IMR-90 (cell line): ENCODE data around the gene STUB1. TPM values are rescaled to one million over a fixed set of nuclear protein-coding genes. Genes with fewer than 3 reads are reported as not detected.

Source experiments
- ATAC-seq: fragments of 200-7000 bp; cut with Tn5 transposase; 2 replicates; pipeline ENCODE4 v1.9.1; 2020; ENCODE audit warnings: low read depth, mild to moderate bottlenecking, moderate library complexity
- BruUV-seq: library from RNA; stranded (reverse); fragments of 400-500 nt; replicated peaks from 2 replicates; lab custom pipeline; 2021; lab: Mats Ljungman, UMichigan
- CTCF ChIA-PET: fragments of 300-600 bp; formaldehyde crosslinking; extraction: SDS; loops from one replicate; lab custom pipeline; 2021; ENCODE audit warnings: antibody characterized with exemption; lab: Yijun Ruan, JAX
- POLR2A ChIA-PET: fragments of 300-600 bp; sonication (Branson Sonifier 250); formaldehyde crosslinking; loops from one replicate; lab custom pipeline; 2022; ENCODE audit warnings: antibody characterized with exemption; ENCODE audit not compliant: unreplicated experiment; lab: Charles Lee
- DNase-seq: peaks from one replicate; pipeline ENCODE4 v3.0.0; 2013
- H2AFZ ChIP-seq: replicated peaks from 2 replicates; pipeline ENCODE3; 2013; ENCODE audit warnings: low read length, mild to moderate bottlenecking; ENCODE audit not compliant: poor library complexity
- H2AK5ac ChIP-seq: 2 replicates; pipeline ENCODE4 v1.6.1; 2013; ENCODE audit warnings: low read depth, low read length, inconsistent platforms
- H2AK9ac ChIP-seq: replicated peaks from 2 replicates; pipeline ENCODE3; 2013; ENCODE audit warnings: mild to moderate bottlenecking, low read depth, low read length, moderate library complexity; ENCODE audit not compliant: poor library complexity
- H2BK120ac ChIP-seq: 2 replicates; pipeline ENCODE4 v1.6.1; 2013; ENCODE audit warnings: low read depth, low read length, inconsistent platforms
- H2BK15ac ChIP-seq: 3 replicates; pipeline ENCODE4 v1.6.1; 2013; ENCODE audit warnings: low read depth, low read length, inconsistent platforms
- H2BK20ac ChIP-seq: 2 replicates; pipeline ENCODE4 v1.6.1; 2013; ENCODE audit warnings: low read depth, mild to moderate bottlenecking, inconsistent platforms, low read length, moderate library complexity
- H2BK5ac ChIP-seq: 2 replicates; pipeline ENCODE4 v1.6.1; 2013; ENCODE audit warnings: mild to moderate bottlenecking, low read depth, low read length, inconsistent platforms; ENCODE audit not compliant: poor library complexity, severe bottlenecking
- H3K14ac ChIP-seq: replicated peaks from 2 replicates; pipeline ENCODE4 v1.6.1; 2013; ENCODE audit warnings: low read depth, low read length, inconsistent platforms
- H3K18ac ChIP-seq: 2 replicates; pipeline ENCODE4 v1.6.1; 2013; ENCODE audit warnings: low read depth, low read length, control low read depth
- H3K23ac ChIP-seq: 2 replicates; pipeline ENCODE4 v1.6.1; 2013; ENCODE audit warnings: low read depth, low read length, inconsistent platforms
- H3K27ac ChIP-seq: 2 replicates; pipeline ENCODE4 v1.5.1; 2013; ENCODE audit warnings: mild to moderate bottlenecking, control low read depth, low read length; ENCODE audit not compliant: insufficient read depth
- H3K27me3 ChIP-seq: 2 replicates; pipeline ENCODE4 v1.6.1; 2013; ENCODE audit warnings: low read length; ENCODE audit not compliant: control insufficient read depth, insufficient read depth
- H3K36me3 ChIP-seq: 2 replicates; pipeline ENCODE4 v1.6.1; 2013; ENCODE audit warnings: low read length, mixed read lengths; ENCODE audit not compliant: control insufficient read depth, insufficient read depth
- H3K4ac ChIP-seq: 2 replicates; pipeline ENCODE4 v1.6.1; 2013; ENCODE audit warnings: low read depth, low read length, inconsistent platforms
- H3K4me1 ChIP-seq: 2 replicates; pipeline ENCODE4 v1.6.1; 2013; ENCODE audit warnings: low read length, mixed read lengths; ENCODE audit not compliant: control insufficient read depth, insufficient read depth
- H3K4me2 ChIP-seq: 2 replicates; pipeline ENCODE4 v1.6.1; 2013; ENCODE audit warnings: low read depth, mild to moderate bottlenecking, control low read depth, low read length, moderate library complexity
- H3K4me3 ChIP-seq: 2 replicates; pipeline ENCODE4 v1.5.1; 2013; ENCODE audit warnings: low read depth, mild to moderate bottlenecking, control low read depth, low read length, moderate library complexity; ENCODE audit not compliant: insufficient read depth
- H3K56ac ChIP-seq: 2 replicates; pipeline ENCODE4 v1.6.1; 2013; ENCODE audit warnings: low read length, inconsistent platforms; ENCODE audit not compliant: insufficient read depth; ENCODE audit errors: extremely low read depth
- H3K79me1 ChIP-seq, 2 experiments: 2 replicates each; pipeline ENCODE4 v1.6.1; 2013; ENCODE audit warnings: low read length in 2 of 2, inconsistent platforms in 1 of 2, low read depth in 1 of 2
- H3K9ac ChIP-seq: 2 replicates; pipeline ENCODE4 v1.6.1; 2013; ENCODE audit warnings: low read depth, low read length, control low read depth
- H3K9me1 ChIP-seq: 2 replicates; pipeline ENCODE4 v1.6.1; 2013; ENCODE audit warnings: low read length, inconsistent platforms; ENCODE audit not compliant: insufficient read depth
- H3K9me3 ChIP-seq: 2 replicates; pipeline ENCODE4 v1.6.1; 2013; ENCODE audit warnings: low read length; ENCODE audit not compliant: control insufficient read depth, insufficient read depth
- H4K20me1 ChIP-seq: 2 replicates; pipeline ENCODE4 v1.6.1; 2013; ENCODE audit warnings: low read length, inconsistent platforms; ENCODE audit not compliant: insufficient read depth
- H4K5ac ChIP-seq: 2 replicates; pipeline ENCODE4 v1.6.1; 2013; ENCODE audit warnings: mild to moderate bottlenecking, low read depth, low read length, control low read depth
- H4K8ac ChIP-seq, 2 experiments: 2 replicates each; pipeline ENCODE4 v1.6.1; 2013; ENCODE audit warnings: low read depth in 2 of 2, low read length in 2 of 2, control low read depth in 1 of 2, inconsistent platforms in 1 of 2
- H4K91ac ChIP-seq: 2 replicates; pipeline ENCODE4 v1.6.1; 2013; ENCODE audit warnings: low read depth, low read length, inconsistent platforms; ENCODE audit not compliant: insufficient read depth
- BHLHE40 ChIP-seq: fragments of 150-350 bp; IDR thresholded peaks from 2 replicates; pipeline ENCODE4 v1.6.1; 2016; ENCODE audit warnings: mild to moderate bottlenecking, low read depth, low read length
- NFE2L2 ChIP-seq: fragments of 150-350 bp; IDR thresholded peaks from 2 replicates; pipeline ENCODE4 v1.6.1; 2016; ENCODE audit warnings: low read depth, mild to moderate bottlenecking, low read length
- RAD21 ChIP-seq: IDR thresholded peaks from 2 replicates; pipeline ENCODE4 v1.6.1; 2012; ENCODE audit warnings: low read length, improper control_type of control experiment
- RFX5 ChIP-seq: IDR thresholded peaks from 2 replicates; pipeline ENCODE4 v1.8.0; 2012; ENCODE audit warnings: low read depth, mild to moderate bottlenecking, low read length, moderate library complexity
- USF2 ChIP-seq: fragments of 150-350 bp; IDR thresholded peaks from 2 replicates; pipeline ENCODE4 v1.6.1; 2017; ENCODE audit warnings: mild to moderate bottlenecking, antibody characterized with exemption, low read length, low read depth
- WGBS, 2 experiments: methylation state at CpG; one replicate each; pipeline versions ENCODE4 v1.1.5 to v1.1.7; 2013; ENCODE audit warnings: missing lambda C conversion rate in 2 of 2; ENCODE audit not compliant: insufficient read length in 1 of 2; ENCODE audit errors: extremely low coverage in 2 of 2; 5-methylcytosine and 5-hydroxymethylcytosine counted together
- dilution Hi-C: fragments of 300-500 bp; cut with HindIII; formaldehyde crosslinking; loops from one replicate; pipeline ENCODE4 v1.14.3; 2018; ENCODE audit warnings: low sequenced_read_pairs; ENCODE audit not compliant: unreplicated experiment
- in situ Hi-C: fragments of 300-500 bp; cut with MboI; formaldehyde crosslinking; loops from 3 replicates; pipeline ENCODE4 v1.14.3; 2019; ENCODE audit warnings: low sequenced_read_pairs, inconsistent platforms, mixed read lengths
- intact Hi-C: fragments of 100-400 bp; cut with micrococcal nuclease; formaldehyde crosslinking; loops from 2 replicates; pipeline ENCODE4 v1.10.0; 2022
- polyA plus RNA-seq, 3 experiments: library from polyadenylated mRNA; depleted of rRNA; stranded (reverse); fragments of >200 nt; gene quantifications; 2 replicates each; pipeline ENCODE4 v1.2.3, GENCODE V29; 2012; ENCODE audit warnings: low replicate concordance in 1 of 3
- total RNA-seq: library from RNA; depleted of rRNA; stranded (reverse); fragments of >200 nt; gene quantifications from 2 replicates; pipeline ENCODE4 v1.2.3, GENCODE V29; 2012
- TF ChIP-seq, protein P1 (sequence below): fragments of 150-350 bp; IDR thresholded peaks from 2 replicates; pipeline ENCODE4 v1.6.1; 2016; ENCODE audit warnings: low read depth, mild to moderate bottlenecking, low read length, moderate library complexity, borderline replicate concordance

STUB1 gene
- total and polyA plus RNA-seq, 2 of the 4 experiments (the other 2 are of a cell fraction) = 183 to 186 TPM

DNA sequence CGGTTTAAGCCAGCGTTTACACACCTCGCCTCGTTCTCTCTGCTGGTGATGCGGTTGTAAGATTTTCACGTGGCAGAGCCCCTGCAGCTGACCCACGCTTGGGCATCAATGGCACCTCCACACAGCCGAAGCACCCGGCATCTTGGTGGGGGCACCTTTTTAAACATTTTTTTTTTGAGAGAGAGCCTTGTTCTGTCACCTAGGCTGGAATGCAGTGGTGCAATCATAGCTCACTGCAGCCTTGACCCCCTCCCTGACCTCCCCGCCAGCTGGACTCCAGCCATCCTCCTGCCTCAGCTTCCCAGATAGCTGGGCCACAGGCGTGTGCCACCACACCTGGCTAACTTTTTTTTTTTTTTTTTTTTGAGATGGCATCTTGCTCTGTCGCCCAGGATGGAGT lies 26.2 kb upstream of the STUB1 start:
- no peak overlapping the region for H4K91ac ChIP-seq
- ChIA-PET POLR2A (interaction anchor here (0.6 kb wide), 1 partner anchor 204 kb away, joined by 3 read pairs; no protein-coding TSS in a partner anchor), CTCF (no interaction called here)
- H3K9me1 ChIP-seq = peaks cover 7% of the 10 kb centered on the region; the same call in 1 of the 2 replicates
- H3K18ac ChIP-seq = no peak overlapping the region
- no peak overlapping the region for H3K9ac ChIP-seq
- no peak overlapping the region for H3K4me2 ChIP-seq
- H3K27ac ChIP-seq = no peak overlapping the region
- no peak overlapping the region for H2AFZ ChIP-seq
- H2BK120ac ChIP-seq = no peak overlapping the region
- H3K27me3 ChIP-seq = no peaks in the 10 kb centered on the region
- no peak overlapping the region for H2AK5ac ChIP-seq
- in situ Hi-C loops = no loop called here
- peaks cover 4% of the 10 kb centered on the region; the same call in 1 of the 2 replicates for H3K36me3 ChIP-seq
- no peak for DNase-seq
- no peaks in the 10 kb centered on the region for H3K9me3 ChIP-seq
- no peak overlapping the region for H3K23ac ChIP-seq
- no peak overlapping the region for H4K5ac ChIP-seq
- H3K4ac ChIP-seq = no peak overlapping the region
- no peak overlapping the region for H2AK9ac ChIP-seq
- intact Hi-C loops = no loop called here
- H2BK5ac ChIP-seq = no peak overlapping the region
- no peaks in the 10 kb centered on the region for H4K20me1 ChIP-seq
- 87% methylated on average over 9 of the region's 12 CpGs; no CpG with 5 or more reads in 1 of the 2 experiments for WGBS, 2 experiments
- no peak overlapping the region for H2BK20ac ChIP-seq
- no TSS peak for BruUV-seq
- H2BK15ac ChIP-seq = no peak overlapping the region
- peaks cover 5% of the 10 kb centered on the region for H3K4me1 ChIP-seq
- TF ChIP-seq USF2 = no peak
- no peak for TF ChIP-seq RAD21
- no peak for TF ChIP-seq BHLHE40
- TF ChIP-seq RFX5 = no peak
- no peak for TF ChIP-seq NFE2L2
- TF ChIP-seq, protein P1, sequence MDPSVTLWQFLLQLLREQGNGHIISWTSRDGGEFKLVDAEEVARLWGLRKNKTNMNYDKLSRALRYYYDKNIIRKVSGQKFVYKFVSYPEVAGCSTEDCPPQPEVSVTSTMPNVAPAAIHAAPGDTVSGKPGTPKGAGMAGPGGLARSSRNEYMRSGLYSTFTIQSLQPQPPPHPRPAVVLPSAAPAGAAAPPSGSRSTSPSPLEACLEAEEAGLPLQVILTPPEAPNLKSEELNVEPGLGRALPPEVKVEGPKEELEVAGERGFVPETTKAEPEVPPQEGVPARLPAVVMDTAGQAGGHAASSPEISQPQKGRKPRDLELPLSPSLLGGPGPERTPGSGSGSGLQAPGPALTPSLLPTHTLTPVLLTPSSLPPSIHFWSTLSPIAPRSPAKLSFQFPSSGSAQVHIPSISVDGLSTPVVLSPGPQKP = no peak
- H3K14ac ChIP-seq = no peak overlapping the region
- H3K56ac ChIP-seq = no peak overlapping the region
- no peak overlapping the region for H3K4me3 ChIP-seq
- dilution Hi-C loops = no loop called here
- H4K8ac ChIP-seq = no peak overlapping the region
- ATAC-seq = no peak
- peaks cover 4 to 11% of the 10 kb centered on the region in 2 experiments; a peak in 2 of 4 replicates for H3K79me1 ChIP-seq
